ENCODE data around the gene PTGDS. TPM values are rescaled to one million over a fixed set of nuclear protein-coding genes. Genes with fewer than 3 reads are reported as not detected.

PTGDS gene
- total and polyA plus RNA-seq, 10 of the 15 experiments (the other 5 are each of a cell fraction or from before 2014, with no cell fraction given) = not detected

GRCh38 chr9:136996361-136997292 is 19.3 kb downstream of the PTGDS start, which contains the start of gene CLIC3:
Gene CLIC3, minus strand, starts transcription at chr9:136996568. Its CDS starts 25 bp downstream, at chr9:136996543.
- 0 out of 2 replicates have a peak, but pooled peaks have one; percentile 13 for TF ChIP-seq RUNX3 (IDR thresholded peaks at IDR 0.05; ENCODE audit: low read length)
- TF ChIP-seq TCF12 (IDR thresholded peaks at IDR 0.05; ENCODE audit: low read depth, low read length) = 0 out of 2 replicates have a peak, but pooled peaks have one; percentile 54
- TF ChIP-seq IRF5 (IDR thresholded peaks at IDR 0.05; ENCODE audit: borderline replicate concordance) = no peak
- SMC1A ChIA-PET (ENCODE audit: uncharacterized antibody, unreplicated experiment) = interaction anchor here (1.0 kb wide), 1 partner anchor 39 kb away, joined by 3 read pairs; no protein-coding TSS in a partner anchor

More at GRCh38 chr9:136996361-136997292, 19.3 kb downstream of the PTGDS start, which contains the start of gene CLIC3:
- Histone ChIP-seq H3K4me1 (ENCODE audit: control insufficient read depth, insufficient read depth, low read length) (peaks cover 45% of the 10 kb centered on the region), H2AFZ (ENCODE audit: control insufficient read depth, low read depth, low read length) (no peak within 1 kb of the TSS), H3K9me3 (replicated peaks; ENCODE audit: control insufficient read depth, insufficient read depth, low read length) (no peaks in the 10 kb centered on the region), H4K20me1 (ENCODE audit: control insufficient read depth, insufficient read depth) (no peaks in the 10 kb centered on the region), H3K9ac (ENCODE audit: control insufficient read depth, insufficient read depth, low read length) (no peak within 1 kb of the TSS), H3K27me3 (replicated peaks in 1 of 2; ENCODE audit: control insufficient read depth in 2 of 2, insufficient read depth in 2 of 2, low read length in 1 of 2) (peaks cover 2 to 6% of the 10 kb centered on the region in 2 experiments; a peak in 3 of 4 replicates), H3K36me3 (ENCODE audit: control insufficient read depth in 2 of 2, insufficient read depth in 2 of 2, low read length in 1 of 2) (no peaks in the 10 kb centered on the region), H3K27ac (ENCODE audit: control insufficient read depth, insufficient read depth) (no peak within 1 kb of the TSS), H3K4me3 (no peak within 1 kb of the TSS), H3K79me2 (ENCODE audit: control insufficient read depth, insufficient read depth, low read length) (no peaks in the 10 kb centered on the region; the same call in 1 of the 2 replicates), H3K4me2 (ENCODE audit: control insufficient read depth, insufficient read depth) (peak within 1 kb of the TSS; percentile 17)
- in situ Hi-C loops (cut with MboI) = no loop called here
- ATAC-seq (no peak), FAIRE-seq (no peak), DNase-seq (ENCODE audit: low read depth, low spot score) (no peak)
- BruUV-seq (replicated peaks) = no TSS peak
- ChIA-PET POLR2A (interaction anchor here (0.5 to 0.9 kb wide), 3 partner anchors 30 to 297 kb away, joined by 3 to 4 read pairs (median 3); no protein-coding TSS in a partner anchor), CTCF (interaction anchor here (0.6 to 2.1 kb wide), 7 partner anchors 9 to 538 kb away, joined by 3 to 9 read pairs (median 4); no protein-coding TSS in a partner anchor), RAD21 (ENCODE audit: unreplicated experiment) (interaction anchor here (0.9 to 1.4 kb wide), 3 partner anchors 38 to 71 kb away, joined by 3 to 8 read pairs (median 5); no protein-coding TSS in a partner anchor)
- intact Hi-C loops (cut with micrococcal nuclease; ENCODE audit: unreplicated experiment) = no loop called here
- 11% methylated on average over 34 of the region's 35 CpGs for WGBS (ENCODE audit: insufficient coverage, insufficient replicate concordance, low lambda C conversion rate, missing lambda C conversion rate)
